HG02623 (cell line): Measurements from ENCODE around the gene ZCRB1.
"Not testable (repeated sequence)": the region's sequence is repeated elsewhere in the genome, so short reads cannot be mapped to it uniquely, and the experiment has no call there.

Experiments used
- ATAC-seq: cut with Tn5 transposase; IDR thresholded peaks from one replicate; pipeline ENCODE4 v1.9.1; 2021; ENCODE audit warnings: moderate library complexity; ENCODE audit not compliant: unreplicated experiment

ZCRB1 gene

GRCh38 chr12:42325653-42326474 lies at the start of gene ZCRB1, which contains the start of gene PPHLN1:
Gene ZCRB1 (minus strand): TSS chr12:42326094. CDS start chr12:42324102, 1,992 bp downstream.
Gene PPHLN1 (plus strand): TSS chr12:42326167. CDS start chr12:42335903, 9,736 bp downstream.
- ATAC-seq: peak; percentile 93

- no peak for ATAC-seq
These were observed 47.8 kb upstream of the ZCRB1 start for GRCh38 chr12:42373669-42374068.

- ATAC-seq: peak; percentile 73
These were observed 46.4 kb upstream of the ZCRB1 start for GRCh38 chr12:42372154-42372791.

GRCh38 chr12:42370013-42370412 lies 44.1 kb upstream of the ZCRB1 start:
- ATAC-seq: no peak

GRCh38 chr12:42365486-42365885 lies 39.6 kb upstream of the ZCRB1 start:
- no peak for ATAC-seq

- ATAC-seq: no peak
These were observed 38.8 kb upstream of the ZCRB1 start for GRCh38 chr12:42364692-42365091.

GRCh38 chr12:42362647-42363260 lies 36.9 kb upstream of the ZCRB1 start:
- no peak for ATAC-seq

- no peak for ATAC-seq
These were observed 36.2 kb upstream of the ZCRB1 start for GRCh38 chr12:42361909-42362646.

- ATAC-seq: peak; percentile 52
These were observed 35.0 kb upstream of the ZCRB1 start for GRCh38 chr12:42360747-42361403.

GRCh38 chr12:42356344-42356743 lies 30.4 kb upstream of the ZCRB1 start:
- ATAC-seq: no peak

- ATAC-seq: not testable (repeated sequence)
These were observed 24.1 kb upstream of the ZCRB1 start for GRCh38 chr12:42350021-42350407.

- not testable (repeated sequence) for ATAC-seq
These were observed 23.5 kb upstream of the ZCRB1 start for GRCh38 chr12:42349119-42350020.

GRCh38 chr12:42346403-42347002 lies 20.6 kb upstream of the ZCRB1 start:
- ATAC-seq: no peak

- no peak for ATAC-seq
These were observed 17.8 kb upstream of the ZCRB1 start for GRCh38 chr12:42343721-42344120.

GRCh38 chr12:42342028-42342427 lies 16.1 kb upstream of the ZCRB1 start:
- ATAC-seq: no peak

GRCh38 chr12:42338280-42338679 lies 12.4 kb upstream of the ZCRB1 start:
- no peak for ATAC-seq

GRCh38 chr12:42336286-42336685 lies 10.4 kb upstream of the ZCRB1 start:
- ATAC-seq: no peak

- peak; percentile 54 for ATAC-seq
These were observed 6.7 kb upstream of the ZCRB1 start for GRCh38 chr12:42332301-42333285.
